Prostate gland (tissue), 2 donors: ENCODE results near the gene BBS9.

Source experiments
- CTCF ChIP-seq, 4 experiments: fragments of 200-600 bp in 2 of 4; fragments of 450-650 bp in 2 of 4; sonication (generic) in 2 of 4; IDR thresholded peaks; 1 replicate in 3 of 4; 2 replicates in 1 of 4; pipeline ENCODE4 v1.5.1; 2016 to 2019; ENCODE audit warnings: antibody characterized with exemption in 4 of 4, mild to moderate bottlenecking in 2 of 4, moderate library complexity in 2 of 4
- POLR2A ChIP-seq: fragments of 450-650 bp; IDR thresholded peaks from one replicate; pipeline ENCODE4 v1.6.1; 2016; ENCODE audit warnings: antibody characterized with exemption, mild to moderate bottlenecking

- TF ChIP-seq POLR2A (no peak), CTCF (IDR thresholded peaks at IDR 0.05) (no peak)
These were observed 485.2 kb downstream of the BBS9 start for GRCh38 chr7:33614357-33615117.
